Endometrium (tissue), 2 donors: ENCODE data around the gene SLC27A5.
A peak's percentile ranks its signal among the peaks of the same experiment; 100 is the strongest.
"Not testable (repeated sequence)": the region's sequence is repeated elsewhere in the genome, so short reads cannot be mapped to it uniquely, and the experiment has no call there.

Experiments used
- FAIRE-seq: peaks from 2 replicates; lab custom pipeline; 2012; peaks lifted over from hg19 to GRCh38; lab: Jason Lieb, UNC
- donor health status: control.
- donor health status: control.

Gene SLC27A5

GRCh38 chr19:58468216-58468839, 43.5 kb downstream of the SLC27A5 start:
- no peak for FAIRE-seq

GRCh38 chr19:58466760-58467589, 44.8 kb downstream of the SLC27A5 start, which contains the start of gene ZNF324:
Gene ZNF324 (plus strand): TSS chr19:58467080. CDS start chr19:58469186, 2,106 bp downstream.
- peak; percentile 96 for FAIRE-seq

GRCh38 chr19:58466089-58466759, 45.6 kb downstream of the SLC27A5 start:
- FAIRE-seq, result no peak

GRCh38 chr19:58460039-58460438, 51.8 kb downstream of the SLC27A5 start:
- FAIRE-seq, result no peak

GRCh38 chr19:58456111-58456510, 55.7 kb downstream of the SLC27A5 start:
- no peak for FAIRE-seq

GRCh38 chr19:58455306-58455705, 56.5 kb downstream of the SLC27A5 start:
- FAIRE-seq, result no peak

- FAIRE-seq, result no peak
Measured at GRCh38 chr19:58453743-58454142, 58.0 kb downstream of the SLC27A5 start.

GRCh38 chr19:58451358-58452101, 60.3 kb downstream of the SLC27A5 start, which contains the start of gene ZNF324B:
Gene ZNF324B (plus strand): TSS chr19:58451622. CDS start chr19:58453702, 2,080 bp downstream.
- peak; percentile 4 for FAIRE-seq

GRCh38 chr19:58450856-58451357, 60.9 kb downstream of the SLC27A5 start:
- no peak for FAIRE-seq

- FAIRE-seq, result not testable (repeated sequence)
Measured at GRCh38 chr19:58449980-58450379, 61.8 kb downstream of the SLC27A5 start.

GRCh38 chr19:58448860-58449259, 62.9 kb downstream of the SLC27A5 start:
- FAIRE-seq, result not testable (repeated sequence)
